HG03521 (cell line): ENCODE measurements around the gene CYSTM1.

ENCODE experiments used
- ATAC-seq: cut with Tn5 transposase; IDR thresholded peaks from one replicate; pipeline ENCODE4 v1.9.1; 2021; ENCODE audit warnings: mild to moderate bottlenecking, moderate library complexity; ENCODE audit not compliant: unreplicated experiment

The CYSTM1 gene, protein sequence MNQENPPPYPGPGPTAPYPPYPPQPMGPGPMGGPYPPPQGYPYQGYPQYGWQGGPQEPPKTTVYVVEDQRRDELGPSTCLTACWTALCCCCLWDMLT

DNA sequence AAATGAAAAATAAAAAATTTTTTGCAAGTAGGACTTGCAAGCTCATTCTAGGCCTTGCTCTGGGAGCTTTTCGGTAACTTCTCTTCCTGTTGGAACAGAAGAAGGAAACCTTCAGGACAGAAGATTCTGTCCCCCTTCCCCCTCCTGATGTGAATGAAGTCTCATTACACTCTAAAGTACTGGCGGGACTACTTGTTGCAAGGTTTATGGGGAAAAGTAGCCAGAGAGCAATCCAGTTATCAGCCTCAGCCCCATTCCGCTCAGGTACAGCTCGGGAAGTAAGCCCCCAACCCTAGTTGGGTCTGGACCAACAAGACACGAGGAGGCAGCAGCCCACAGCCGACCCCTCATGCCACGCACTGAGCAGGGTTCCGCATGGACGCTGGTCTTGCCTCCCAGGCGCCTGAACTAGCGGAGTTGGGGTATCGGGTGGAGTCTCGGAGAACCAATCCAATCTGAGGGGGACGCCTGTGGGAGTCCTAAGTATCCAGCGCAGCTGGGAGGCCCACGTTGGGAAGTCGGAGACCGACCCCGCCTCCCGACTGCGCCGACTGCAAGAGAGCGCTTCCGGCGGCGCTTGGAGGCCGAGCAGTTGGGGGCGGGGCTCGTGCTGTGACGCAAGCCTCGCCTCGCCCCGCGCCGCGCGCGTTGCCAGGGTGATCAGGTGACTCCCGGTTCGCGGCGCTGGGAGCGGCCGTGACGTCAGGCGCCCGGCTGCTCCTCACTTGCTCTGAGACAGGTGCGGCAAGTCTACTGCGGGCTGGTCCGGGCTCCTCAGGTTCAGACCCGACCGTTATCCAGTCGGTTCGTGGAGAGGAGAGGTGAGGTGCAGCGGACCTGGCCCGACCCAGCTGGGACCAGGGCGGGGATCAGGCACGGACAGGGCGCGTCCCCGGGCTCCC is at the start of gene CYSTM1:
Gene CYSTM1 (plus strand): TSS at position 724 of the 902 bp plus-strand sequence. CDS start 19,278 bp downstream, outside the sequence.
- ATAC-seq = peak; percentile 89

DNA sequence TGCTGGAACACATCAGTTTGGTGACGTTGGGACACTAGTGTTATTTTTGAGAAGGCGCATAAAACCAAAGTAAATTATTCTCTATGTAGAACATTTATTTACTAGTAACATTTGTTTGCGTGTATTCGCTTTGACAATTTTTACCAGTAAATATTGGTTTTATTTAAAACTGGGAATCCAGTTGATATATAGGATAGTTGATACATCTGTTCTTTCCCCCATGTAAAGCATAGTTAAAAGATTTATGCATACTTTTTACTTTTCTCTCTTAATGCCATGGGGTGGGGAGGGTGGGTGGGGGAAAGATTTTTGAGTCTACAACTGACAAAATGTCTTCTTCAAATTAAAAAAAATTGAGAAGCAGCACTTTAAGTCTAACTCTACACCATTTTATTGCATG is 49.4 kb upstream of the CYSTM1 start, which contains the start of gene IGIP:
Gene IGIP (plus strand): TSS at position 301 of the 400 bp plus-strand sequence. CDS start 2,540 bp downstream, outside the sequence.
- ATAC-seq = no peak

DNA sequence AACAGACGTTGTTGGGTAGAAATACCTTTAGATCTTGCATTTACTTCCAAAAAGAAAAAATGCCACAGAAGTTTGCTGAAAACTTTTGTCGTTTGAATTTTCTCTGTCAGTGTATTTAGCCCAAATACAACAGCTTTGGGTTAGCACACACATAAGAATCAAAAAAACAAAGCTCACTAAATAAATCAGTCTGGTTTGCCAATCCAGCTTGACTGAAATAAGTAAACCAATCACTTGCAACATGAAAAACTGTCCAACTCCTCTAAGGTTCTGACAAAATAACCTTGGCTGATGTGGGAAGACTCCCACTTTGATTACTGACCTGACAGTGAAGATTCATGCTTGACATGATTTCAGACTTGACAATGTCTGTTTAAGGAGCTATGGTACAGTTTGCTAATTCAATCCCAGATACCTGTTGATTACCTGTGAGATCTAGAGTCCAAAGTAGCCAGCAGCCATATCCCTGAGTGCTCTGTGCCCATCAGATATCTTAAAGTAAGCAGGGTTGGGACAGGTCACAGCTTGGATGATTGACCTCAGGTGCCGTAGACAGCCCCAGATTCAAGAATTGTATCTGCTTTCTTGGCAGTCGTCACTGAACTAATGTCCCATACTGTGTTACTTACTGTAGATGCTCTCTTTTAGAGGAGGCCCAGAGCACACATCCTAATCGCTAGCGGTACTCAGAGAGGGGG is 48.5 kb upstream of the CYSTM1 start:
- ATAC-seq = no peak

DNA sequence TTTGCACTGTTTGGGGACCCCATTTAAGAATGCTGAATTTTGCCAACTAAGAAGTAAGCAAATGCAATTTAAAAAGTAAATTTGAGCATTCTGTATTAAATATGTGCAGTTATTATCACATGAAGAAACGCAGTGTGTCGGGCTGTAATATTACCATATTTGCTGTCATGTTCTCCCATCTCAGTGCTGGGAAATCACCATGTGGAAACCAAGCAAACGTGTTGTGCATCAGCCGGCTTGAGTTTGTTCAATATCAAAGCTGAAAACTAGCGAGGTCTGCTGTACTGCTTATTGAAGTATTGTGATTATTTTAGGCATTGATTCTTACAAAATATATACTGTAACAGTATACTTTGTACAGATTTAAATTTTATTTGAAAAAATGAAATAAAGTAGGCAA is 46.6 kb upstream of the CYSTM1 start:
- no peak for ATAC-seq

DNA sequence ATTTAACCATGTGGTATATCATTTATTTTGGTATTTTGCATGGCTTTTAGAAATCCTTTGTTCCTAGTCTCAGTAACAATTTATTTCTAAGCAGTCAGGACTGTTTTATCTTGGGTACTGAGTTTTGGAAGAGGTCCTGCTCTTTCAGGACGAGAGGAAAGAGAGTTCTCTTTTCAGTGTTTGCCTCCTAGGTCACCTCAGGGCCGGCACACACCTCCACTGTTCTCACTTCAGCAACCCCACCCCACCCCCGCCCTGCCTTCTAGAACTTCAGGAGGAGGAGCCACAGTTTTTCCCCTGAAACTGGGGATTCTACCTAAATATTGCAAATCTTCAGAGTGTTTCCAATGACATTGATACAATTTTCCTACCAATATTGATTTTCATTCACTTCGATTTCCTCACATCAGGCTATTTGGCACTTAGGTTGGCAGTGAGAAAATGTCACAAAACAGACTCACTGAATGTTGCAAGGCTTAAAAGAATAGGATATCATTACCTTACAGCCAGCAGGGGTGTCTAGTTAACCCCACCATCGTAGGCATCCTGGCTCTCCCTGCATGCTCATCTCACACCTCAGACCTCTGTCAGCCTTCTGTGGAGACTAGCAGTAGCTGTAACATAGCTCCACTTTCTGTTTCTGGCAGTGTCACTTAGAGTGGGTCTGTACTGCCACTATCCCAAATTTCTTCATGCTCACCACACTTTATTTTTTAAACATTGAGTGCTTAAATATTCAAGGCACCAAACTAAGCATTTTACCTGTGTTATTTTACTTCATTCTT is 43.8 kb upstream of the CYSTM1 start:
- no peak for ATAC-seq

DNA sequence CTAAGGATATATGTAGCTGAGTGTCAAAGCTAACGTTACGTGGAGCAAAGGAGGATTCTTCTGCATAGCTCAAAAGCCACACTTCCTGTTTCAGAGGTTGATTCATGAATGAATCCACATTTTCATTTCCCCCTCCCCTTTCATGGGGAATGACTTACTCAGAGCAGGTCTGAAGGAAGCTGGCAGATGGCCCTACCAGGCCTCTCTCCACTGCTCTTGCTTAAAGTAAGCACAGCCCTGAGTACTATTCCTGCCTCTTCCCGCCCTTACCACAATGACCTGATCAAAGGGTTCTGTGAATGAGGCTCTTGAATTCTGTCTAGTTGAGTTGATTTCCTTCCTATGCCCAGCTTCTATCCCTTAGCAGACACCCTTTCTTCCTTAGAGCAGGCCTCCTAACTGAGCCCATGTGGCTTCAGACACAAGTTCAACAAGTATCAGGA is 43.0 kb upstream of the CYSTM1 start:
- ATAC-seq = no peak

DNA sequence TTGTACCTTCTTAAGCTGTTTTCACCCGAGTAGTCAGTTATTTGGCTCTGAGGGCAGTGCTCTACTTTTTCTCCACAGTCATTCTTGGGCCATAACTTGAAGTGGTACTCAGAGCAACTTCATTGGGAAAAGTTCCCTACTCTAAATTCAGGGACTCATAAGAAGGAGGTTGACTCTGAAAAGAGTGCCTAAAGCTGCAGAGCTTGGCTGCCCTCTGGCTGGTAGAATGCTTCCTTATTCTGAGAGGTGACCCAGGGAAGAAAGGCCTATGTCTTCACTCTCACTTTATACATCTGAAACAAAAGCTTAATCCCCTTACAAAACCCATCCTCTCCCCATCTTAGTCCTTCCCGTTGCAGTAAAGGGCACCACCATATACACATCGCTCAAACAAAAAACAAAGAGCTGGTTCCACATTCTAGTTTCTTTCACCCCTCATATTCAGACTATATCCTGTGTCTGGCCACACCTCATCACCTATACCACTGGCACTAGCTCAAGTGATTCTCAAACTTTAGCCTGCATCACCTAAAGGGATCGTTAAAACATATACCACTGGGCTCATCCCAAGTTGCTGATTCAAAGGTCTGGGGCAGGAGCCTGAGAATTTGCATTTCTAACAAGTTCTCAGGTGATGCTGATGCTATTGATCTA is 41.3 kb upstream of the CYSTM1 start:
- ATAC-seq = no peak

DNA sequence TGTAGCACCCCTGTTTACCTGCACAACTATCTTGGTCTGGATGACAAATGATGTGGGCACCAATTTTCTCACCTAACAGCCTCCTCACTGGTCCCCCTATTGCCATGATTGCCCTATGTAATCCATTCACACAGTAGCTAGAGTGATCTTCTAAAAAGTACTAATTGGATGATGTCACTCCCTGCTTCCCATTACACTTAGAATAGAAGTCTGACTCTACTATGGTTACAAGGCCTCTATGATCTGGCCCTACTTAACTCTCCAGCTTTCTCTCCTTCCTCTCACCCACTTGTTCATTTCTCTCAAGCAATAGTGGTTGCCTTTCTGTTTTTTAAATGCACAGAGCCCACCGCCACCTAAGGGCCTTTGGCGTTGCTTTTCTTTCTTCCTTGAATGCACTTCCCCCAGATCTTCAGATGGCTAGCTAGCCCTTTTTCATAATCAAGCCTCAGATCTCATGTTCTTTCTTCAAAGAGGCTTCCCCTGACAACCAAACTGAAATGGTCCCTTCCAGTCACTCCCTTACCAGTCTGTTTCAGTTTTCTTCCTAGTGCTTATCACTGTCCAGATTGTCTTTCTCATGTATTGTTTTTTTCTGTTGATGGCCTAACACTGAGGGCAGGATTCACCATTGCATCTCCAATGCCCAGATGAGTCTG is 40.6 kb upstream of the CYSTM1 start:
- no peak for ATAC-seq

DNA sequence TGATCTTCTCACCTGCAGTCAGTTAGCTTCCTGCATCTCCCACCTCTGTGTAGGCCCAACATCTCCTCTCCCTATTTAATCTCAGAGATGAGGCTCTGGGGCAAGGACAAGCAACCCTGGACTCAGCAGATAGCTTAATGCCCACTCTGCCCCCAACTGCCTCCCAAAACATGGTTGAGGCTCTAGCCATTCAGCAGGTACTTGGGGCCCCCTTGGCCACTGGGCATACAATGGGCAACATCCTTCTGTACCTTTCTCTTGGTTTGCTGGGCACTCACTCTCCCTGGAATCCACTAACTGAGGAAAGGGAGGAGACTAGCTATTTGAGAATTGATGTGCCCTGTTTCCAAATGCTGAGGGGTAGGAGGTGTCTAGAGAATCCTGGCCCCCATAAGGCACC is 39.9 kb upstream of the CYSTM1 start:
- ATAC-seq = no peak

DNA sequence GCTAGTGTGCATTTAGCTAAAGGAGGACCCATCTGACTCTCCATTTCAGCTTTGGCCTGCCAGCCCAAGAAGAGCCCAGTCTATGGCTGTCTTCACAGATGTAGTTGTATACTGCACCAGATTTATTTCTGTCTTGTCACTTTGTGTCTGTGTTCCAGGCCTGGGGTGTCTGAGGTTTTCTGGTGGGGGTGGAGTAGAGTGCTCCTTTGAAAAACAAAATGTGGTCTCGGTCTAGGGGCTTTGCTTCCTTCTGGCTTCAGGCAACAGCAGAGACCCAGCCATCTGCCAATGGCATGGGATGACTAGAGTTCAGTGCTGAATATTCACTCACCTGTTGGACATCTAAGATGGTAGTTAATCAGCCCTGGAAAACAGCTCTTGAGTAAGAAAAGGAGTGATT is 38.4 kb upstream of the CYSTM1 start:
- ATAC-seq = no peak

DNA sequence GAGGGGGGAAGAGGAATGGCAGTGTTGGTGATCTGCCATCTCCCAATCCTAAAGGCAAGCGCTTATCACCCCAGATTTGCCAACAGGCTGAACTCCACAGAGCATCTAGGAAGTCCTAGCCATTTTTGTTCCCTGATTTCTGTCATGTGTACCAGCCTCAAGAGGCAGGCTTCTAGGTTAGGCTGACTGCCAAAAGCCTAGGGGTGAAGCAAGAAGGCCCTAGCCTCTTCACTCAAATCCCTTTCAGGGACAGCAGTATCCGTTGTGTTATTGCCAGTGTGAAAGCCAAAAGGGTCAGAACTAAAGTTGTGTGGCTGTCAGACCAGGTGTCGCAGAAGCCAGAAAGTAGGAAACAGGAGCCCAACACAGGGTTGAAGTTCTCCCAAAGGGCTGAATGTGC is 34.6 kb upstream of the CYSTM1 start:
- ATAC-seq = no peak

DNA sequence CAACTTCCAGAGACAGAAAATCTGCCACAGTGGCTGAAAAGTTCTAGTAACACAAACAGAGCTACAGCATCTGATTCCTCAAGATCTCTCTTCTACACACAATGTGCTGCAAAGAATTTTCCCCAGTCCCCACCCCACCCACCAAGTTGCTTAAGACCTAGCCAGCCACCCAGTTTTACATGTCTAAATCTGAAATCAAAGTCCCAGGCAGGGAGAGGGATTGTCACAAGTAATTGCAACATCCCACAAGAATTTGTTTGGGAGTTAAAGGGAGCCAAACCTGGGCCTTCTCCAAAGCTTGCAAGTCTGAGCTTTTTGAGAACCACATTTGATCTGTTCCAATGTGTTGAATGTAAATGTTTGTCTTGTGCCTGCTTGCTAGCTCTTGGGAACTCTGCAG is 33.7 kb upstream of the CYSTM1 start:
- no peak for ATAC-seq

DNA sequence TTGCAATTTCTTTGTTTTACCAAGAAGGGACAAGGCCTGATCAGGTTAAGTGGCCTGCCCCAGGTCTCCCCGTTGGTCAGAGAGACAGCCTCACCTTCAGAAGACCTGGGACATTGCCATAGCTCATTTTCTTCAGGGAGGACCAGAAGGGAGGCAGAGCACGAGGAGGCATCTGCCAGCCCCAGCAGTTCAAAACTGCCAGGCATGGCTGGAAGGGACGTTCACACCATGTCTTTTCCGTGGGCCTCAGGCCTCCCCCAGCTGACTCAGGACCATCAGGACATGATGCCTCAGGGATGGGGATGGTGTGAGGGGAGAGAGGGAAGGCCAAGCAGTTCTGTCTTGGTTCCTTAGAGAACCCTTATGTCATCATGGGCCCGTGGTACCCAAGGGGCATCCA is 32.7 kb upstream of the CYSTM1 start:
- no peak for ATAC-seq

DNA sequence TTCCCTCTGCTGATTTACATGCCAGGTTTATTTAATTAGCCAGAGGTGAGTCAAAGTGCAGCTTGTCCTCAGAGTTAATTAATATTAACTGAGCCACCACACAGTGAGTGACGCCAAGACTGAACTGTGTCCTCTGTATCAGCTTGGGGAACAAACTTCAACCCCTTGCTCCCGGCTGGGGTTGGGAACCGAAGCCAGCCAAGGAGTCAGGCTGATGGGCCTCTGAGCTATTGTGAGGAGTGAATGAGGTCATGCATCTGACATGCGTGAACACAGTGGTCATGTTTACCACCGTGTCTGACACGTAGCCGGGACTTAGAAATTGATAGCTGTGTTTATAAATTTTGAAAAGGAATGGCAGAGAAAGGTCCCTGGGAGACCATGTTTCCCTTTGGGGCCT is 32.1 kb upstream of the CYSTM1 start:
- no peak for ATAC-seq

DNA sequence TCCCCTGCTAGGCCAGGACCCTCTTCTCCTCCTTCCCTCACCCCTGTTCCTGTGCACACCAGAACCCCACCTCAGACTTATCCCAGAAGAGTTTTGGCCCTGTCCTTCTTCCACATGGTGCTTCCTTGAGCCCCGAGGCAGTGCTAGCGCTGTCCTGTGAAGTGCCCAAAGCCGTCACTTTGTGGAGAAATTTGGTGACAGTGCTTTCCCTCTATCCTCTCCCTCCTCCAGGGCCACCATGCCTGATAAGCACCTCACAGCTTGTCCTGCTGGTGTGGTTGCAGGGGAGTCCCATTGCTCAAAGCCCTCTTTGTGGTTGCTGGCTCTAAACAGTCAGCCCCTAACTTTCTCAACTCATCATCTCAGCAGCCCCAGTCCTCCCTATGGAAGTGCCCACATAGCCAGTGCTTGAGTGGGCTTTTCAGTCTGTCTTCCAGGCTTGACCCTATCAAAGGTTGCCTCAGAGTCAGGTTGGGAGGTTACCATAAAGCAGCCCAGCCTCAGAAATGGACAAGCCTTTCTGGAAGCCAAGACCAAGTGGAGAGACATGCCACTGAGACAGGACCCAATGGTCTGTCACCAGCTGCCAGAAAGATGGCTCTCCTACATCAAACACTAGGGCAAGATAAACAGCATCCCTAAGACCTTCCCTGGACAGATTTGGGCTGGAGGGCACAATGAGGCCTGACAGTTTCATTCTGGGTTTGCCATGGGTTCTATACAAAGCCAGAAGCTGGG is 31.3 kb upstream of the CYSTM1 start:
- ATAC-seq = no peak

DNA sequence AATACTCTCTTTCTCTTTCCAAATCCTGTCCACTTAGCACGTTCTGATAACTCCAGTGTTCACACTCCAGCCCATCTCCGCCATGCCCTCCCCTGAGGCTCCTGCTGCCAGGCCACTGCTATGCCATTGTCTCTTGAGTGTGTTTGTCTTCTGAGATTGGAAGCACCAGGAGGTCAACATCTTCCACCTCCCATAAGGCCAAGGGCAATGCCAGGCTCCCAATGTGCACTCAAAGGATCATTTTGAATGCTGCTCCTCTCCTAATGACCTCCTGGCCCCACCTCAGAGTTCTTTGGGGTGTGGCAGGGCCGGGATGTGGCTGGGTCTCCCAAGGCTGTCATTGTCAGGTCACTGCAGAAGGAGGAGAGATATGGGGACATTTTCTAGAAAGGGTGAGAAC is 29.7 kb upstream of the CYSTM1 start:
- ATAC-seq = no peak

DNA sequence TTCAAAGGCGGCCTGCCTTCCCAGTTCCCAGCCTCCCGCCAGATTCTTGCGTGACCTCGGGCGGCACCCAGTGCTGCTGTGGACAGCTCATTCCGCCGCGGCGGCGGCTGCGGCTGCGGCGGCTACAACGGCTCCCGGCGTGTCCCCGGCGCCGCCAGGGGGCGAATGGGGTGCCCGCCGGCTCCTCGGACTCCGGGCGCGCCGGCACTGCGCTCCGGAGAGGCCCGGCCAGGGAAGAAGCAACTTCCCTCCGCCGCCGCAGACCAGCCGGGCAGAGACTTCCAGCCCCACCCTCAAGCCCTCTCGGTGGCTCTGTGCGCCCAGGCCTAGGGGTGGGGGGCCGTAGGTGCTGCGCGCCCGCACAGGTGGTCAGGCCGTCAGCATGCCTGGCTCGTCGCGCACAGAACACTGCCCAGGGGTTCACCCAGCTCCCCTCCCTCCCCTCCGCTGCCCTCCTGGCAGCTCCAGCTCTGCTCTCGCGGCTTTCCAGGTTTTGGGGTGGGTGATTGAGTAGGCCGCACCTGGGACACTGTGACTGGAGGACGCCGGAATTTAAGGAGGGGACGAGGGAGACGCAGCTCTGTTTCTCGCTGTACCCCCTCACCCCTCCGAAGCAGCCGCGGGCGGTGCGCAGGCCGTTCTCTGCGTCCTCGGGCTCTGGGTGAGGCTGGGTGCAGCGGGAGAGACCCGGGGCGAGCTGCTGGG is 29.0 kb upstream of the CYSTM1 start:
- no peak for ATAC-seq

DNA sequence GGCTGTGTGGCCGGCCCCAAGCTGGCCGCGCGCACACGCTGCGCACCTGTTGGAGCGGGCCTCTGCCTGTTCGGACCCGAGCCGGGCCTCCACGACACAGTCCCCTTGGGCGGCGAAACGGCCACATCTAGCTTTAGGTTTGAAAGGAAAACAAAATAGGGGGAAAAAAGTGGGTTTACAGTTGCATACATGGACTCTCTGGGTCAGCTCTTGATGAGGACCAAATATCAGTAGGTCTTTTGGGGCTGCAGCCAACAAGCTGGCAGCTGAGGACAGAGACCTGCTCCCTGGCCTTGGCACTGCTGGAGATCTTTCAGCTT is 28.5 kb upstream of the CYSTM1 start:
- ATAC-seq = no peak

DNA sequence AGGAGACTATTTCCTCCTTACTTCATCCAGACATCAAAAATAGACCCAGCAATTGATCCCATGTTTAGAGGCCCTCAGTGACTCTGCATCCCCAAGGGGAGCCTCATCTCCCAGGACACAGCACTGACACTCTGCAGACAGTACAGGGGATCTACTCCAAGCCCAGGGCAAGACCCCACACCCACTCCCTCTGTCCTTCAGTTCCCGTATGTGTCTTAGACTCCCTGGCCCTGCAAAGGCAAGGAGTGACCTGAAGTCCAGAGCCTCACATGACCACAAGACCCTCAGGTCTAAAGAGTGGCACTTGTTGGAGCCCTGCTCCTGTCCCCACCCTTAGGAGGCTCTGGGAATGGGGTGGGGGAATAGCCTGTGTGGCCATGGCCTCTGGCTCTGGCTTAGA is 27.5 kb upstream of the CYSTM1 start:
- ATAC-seq = no peak
